ENCODE data around the gene PCOLCE2.

DNA sequence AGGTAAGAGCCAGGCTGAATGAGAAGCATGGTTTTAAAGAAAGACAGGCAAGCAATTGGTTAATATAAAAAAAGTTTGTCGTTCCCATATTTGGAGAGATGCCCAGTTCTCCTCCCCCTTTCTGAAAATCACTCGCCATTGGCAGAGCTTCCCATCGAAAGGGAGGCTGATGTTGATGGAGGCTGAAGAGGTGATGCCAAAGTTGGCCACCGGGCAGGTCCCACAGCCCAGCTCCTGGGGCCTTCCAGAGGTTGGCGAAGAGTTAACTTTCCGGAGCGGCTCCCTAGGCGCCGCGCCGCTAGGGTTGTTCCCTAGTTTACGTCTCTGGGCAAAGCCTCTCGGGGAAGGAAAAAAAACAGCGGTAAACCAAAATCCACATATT is 793 bp downstream of the PCOLCE2 start:
- TF ChIP-seq, protein P1, sequence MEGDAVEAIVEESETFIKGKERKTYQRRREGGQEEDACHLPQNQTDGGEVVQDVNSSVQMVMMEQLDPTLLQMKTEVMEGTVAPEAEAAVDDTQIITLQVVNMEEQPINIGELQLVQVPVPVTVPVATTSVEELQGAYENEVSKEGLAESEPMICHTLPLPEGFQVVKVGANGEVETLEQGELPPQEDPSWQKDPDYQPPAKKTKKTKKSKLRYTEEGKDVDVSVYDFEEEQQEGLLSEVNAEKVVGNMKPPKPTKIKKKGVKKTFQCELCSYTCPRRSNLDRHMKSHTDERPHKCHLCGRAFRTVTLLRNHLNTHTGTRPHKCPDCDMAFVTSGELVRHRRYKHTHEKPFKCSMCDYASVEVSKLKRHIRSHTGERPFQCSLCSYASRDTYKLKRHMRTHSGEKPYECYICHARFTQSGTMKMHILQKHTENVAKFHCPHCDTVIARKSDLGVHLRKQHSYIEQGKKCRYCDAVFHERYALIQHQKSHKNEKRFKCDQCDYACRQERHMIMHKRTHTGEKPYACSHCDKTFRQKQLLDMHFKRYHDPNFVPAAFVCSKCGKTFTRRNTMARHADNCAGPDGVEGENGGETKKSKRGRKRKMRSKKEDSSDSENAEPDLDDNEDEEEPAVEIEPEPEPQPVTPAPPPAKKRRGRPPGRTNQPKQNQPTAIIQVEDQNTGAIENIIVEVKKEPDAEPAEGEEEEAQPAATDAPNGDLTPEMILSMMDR (IDR thresholded peaks at IDR 0.05): no peak
- no peak for TF ChIP-seq EP300 (IDR thresholded peaks at IDR 0.05)

Measured in gastroesophageal sphincter (tissue), 3 donors.